ENCODE data around the gene DDX51.

Gene DDX51

DNA sequence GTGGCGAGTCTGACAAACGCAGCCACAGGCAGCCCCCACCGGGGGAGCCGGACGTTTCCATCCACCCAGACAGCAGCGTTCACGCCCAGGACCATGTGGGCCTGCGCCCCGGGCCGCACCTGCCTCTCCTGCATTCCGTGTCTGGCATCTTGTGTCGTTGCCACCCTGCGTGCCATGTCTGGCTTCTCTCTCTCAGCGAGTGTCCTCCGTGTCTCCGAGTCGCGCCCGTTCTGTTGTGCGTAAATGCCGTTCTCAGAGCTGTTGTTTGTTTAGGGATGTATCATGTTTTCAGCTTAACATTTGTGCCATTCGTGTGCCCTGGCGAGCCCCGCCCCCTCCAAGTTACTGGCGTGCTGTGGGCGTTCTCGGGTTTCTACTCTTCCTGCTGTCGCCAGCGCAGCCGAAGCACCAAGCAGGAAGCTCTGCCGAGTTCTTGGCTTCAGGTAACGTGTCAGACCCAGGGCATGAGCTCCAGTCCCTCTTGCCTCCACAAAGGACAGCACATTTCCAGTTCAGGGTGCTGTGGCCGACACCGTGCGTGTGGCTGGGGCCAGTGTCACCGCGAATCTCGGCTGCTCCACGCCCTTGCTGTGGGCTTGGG lies 34.8 kb upstream of the DDX51 start:
- no peak for DNase-seq

DNA sequence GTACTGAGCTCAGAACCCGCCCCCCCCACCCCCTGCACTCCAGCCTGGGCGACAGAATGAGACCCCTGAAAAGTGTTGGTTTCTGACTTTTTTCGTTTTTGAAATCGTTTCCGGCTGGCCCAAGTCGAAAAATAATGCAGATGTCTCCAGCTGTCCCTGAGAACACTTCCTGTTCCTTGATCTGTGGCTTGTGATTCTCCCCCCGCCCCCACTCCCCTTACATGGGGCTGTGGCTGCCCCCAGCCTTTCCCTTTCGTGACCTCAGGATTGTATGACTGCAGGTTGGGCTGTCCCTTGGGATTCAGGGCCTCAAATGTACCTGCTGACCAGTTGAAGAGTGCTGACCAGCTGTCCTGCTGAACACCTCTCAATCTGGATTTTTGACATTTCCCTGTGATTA lies 34.2 kb upstream of the DDX51 start:
- DNase-seq, result no peak

DNA sequence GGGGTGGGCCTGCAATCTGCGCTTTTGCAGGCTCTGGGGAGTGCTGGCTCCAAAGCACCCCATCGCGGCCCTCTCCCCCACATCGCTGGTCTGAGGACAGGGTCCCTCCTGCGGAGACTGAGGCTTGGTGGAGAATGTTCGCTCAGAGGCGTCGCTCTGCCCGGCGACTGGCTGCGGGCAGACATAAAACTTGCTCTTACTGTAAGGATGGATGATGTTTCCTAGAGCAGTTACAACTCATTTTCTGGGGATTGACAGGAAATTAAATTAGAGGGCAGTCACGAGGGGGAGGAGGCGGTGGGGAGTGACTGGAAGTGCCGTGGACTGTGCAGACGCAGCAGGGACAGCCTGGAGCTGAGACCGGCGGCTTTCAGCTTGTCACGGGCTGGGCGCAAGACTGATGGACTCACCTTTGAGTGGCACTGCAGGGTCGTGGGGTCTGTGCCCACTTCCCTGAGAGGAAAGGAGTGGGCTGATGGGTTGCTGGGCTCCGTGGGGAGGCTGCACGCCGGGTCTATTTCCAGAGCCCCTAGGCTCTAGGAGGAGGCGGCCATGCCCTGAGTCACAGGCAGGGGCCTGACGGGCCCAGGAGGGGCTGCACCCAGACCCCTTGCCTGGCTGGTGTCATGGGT lies 32.9 kb upstream of the DDX51 start:
- DNase-seq, result no peak

DNA sequence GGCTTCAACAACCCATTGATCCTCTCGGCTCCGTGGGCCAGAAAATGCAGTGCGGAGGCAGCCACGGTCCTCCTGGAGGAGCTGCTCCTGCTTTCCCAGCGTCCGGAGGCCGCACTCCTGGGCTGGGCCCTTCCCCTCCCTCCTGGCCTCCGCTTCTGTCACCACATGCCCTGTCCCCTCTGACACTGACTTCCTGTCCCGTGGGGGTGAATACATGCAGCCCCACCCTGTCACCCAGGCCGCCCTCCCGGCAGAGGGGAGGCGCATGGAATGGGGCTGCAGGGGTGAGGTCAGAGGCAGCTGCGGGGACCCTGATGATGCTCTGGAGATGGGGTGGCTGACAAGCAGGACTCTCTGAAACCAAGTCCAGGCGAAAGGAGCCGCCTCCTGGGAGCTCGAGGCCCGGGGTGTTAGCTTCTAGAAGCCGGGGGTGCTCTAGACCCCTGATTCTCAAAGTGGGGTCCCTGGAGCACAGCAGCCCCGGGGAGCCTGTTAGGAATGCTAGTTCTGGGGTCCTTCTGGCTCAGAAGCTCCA lies 32.3 kb upstream of the DDX51 start:
- DNase-seq, result no peak

DNA sequence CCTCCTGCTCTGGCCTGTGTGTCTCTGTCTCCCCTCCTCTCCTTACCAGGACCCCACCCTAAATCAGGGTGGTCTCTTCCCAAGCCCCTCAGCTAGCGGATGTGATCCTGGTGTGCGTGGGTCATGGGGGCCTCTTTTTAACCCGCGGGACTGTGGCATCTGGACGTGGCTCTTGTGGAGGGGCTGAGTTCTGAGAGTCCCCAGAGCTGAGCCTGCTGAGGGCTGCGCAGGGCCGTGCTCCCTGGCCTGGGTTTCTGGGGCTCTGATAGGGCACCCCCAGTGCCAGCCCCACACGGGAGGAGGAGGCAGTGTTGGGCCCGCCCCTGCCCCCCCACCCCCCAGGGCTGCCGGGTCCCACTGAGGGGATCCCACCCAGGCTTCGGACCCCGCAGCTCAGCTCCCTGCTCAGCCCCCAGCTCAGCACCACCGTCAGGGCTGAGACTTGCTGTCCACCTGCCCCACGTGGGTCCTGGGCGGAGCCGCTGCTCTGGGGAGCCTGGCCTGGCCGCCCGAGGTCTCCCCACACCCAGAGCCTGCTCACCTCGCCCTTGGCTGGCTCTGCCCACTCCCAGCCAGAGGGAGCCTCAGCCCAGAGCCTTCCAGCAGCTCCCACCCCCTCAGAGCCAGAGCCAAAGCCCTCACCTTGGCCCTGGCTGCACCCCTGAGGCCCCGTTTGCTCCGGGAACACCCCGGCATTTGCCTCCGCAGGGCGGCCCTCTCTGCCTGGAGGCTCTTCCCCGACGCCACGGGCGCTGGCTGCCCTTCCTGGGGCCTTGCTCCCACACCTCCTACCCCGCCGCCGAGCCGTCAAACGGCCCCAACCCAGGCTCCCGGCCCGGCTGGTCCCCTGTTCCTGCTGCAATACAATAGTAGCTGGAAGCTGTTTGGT lies 31.6 kb upstream of the DDX51 start:
- no peak for DNase-seq

DNA sequence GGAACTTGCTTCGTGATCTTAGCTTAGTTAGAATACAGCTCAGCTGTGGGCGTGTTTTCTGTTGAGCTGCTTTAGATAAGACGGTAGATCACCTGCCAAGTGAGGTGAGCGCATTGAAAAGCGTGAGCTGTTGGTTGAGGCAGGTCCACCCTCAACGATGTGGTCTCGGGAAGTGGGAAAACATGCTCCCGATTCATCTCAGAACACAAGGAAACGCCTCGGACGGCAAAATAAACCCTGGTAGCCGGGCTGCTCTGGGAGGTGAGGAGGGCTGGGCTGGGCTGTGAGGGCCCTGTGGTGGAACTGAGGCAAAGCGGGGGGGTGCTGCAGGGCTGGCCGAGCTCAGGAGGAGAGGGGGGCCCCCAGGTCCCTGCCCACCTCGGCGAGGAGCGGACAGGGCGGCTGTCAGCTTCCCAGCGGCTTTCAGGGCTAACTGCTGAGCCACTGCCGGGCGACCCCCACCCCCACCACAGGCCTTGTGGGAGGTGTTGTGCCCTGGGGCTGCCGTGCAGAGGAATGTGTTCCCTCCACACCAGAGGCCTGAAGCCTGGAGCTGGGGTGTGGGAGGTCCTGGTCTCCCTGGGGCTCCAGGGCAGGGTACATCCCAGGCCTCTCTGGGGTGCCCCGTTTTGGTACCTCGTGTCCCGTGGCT lies 30.8 kb upstream of the DDX51 start:
- no peak for DNase-seq

DNA sequence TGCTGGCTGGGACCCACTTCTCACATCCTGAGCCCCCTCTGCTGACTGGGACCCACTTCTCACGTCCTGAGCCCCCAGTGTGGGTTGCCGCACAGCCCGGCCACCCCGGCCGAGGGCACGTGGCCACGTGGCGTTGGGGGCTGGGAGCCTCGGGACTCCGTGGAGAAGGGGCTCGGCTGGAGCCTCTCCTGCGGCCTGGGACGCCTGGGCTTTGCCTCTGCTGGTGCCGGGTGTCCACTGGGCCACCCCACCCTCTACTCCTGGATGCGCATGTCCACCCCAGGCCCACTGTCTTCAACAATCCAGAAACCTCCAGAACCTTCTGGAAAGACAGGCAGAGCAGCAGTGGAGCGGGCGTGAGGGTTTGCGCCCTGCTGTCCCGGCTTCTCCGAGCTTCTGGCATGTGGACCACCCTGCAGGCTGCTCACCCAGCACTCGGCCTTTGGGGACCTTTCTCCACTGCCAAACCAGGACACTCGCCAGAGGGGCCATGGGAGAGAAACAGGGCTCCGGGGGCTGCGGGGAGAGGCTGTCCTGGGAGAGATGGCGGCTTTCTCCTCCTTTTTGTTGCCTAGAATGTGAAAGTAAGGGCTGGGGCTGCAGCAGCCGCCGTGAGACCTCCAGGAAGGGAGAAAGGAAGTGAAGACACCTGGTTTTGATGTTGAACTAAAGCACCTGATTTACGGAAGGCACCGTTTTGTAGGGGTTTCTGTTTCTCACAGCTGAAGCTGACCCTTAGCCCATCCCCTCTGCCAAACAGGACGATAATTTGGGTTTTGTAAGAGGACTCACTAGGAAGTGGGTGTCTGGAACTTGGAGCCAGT lies 30.1 kb upstream of the DDX51 start:
- no peak for DNase-seq

DNA sequence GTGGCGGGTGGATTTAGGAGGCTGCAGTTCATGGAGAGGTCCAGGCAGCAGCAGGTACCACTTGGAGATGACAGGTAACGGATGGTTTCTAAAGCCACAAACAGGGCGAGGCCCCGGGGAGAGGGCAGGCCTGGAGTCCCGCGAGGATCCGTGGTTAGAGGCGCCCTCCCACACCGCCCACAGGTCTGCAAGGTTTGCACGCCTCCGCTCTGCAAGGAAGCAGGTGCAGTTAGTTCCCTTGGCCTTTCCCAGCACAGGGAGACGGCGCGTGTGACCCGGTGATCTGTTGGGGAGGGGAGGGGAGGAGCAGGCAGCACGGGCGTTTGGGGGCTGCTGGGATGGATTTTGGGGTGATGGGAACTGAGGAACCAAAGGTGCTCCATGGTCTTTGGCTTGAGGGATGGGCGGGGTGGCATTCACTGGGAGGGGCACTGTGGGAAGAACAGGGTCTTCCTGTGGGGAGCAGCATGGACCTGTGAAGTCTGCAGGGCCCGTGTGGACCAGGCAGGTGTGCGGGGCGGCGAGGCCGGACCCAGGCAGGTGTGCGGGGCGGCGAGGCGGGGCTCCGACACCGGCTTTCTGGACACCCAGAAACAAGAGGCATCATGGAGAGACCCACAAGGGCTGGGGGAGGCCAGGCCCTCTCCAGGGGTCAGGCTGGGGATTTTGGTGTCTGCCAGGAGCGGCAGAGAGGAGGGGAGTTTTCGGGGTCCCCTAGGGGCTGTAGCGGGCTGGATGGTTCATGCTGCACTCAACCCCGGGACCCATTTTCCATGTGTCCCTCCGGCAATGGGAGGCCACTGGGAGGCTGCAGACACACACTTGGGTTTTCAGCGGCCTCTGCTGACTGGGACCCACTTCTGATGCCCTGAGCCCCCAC lies 29.3 kb upstream of the DDX51 start:
- DNase-seq, result no peak

DNA sequence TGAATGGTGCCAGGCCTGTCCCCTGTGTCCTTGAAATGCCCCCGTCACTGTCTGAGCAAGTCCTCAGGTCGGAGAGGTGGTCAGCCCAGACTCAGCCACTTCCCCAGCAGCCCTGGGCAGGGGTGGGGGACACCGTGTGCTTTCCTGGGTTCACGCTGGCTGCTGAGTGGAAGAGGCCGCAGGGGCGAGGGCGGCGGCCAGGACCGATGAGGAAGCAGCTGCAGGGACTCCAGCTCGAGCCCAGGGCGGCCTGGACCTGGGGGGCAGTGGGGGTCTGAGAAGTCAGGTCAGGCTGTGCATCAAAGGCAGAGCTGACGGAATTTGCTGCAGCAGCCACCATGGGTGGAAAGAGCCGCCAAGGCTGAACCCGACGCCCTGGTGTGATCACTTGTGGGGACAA lies 28.5 kb upstream of the DDX51 start:
- DNase-seq, result no peak

DNA sequence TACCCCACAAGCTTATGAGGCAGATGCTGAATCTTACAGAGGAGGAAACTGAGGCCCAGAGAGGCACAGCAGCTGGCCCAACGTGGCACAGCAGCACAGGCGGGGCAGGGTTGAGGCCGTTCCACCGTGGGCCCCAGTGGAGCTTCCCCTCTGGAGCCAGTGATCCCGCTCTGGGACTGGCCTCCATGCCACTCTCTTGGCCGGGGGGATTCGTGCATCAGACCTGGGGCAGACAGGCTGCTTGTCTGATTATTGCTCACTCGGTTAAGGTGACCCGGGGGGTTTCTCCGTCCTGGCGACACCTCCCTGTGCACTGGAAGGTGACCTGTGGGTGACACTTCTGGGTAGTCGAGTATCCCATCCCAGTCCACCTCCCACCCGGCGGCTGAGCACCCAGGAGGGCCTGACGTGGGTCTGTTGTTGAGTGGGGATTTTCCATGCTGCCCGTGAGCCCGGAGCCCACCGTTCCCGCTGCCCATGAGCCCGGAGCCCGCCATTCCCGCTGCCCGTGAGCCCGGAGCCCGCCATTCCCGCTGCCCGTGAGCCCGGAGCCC lies 27.9 kb upstream of the DDX51 start:
- DNase-seq, result no peak

DNA sequence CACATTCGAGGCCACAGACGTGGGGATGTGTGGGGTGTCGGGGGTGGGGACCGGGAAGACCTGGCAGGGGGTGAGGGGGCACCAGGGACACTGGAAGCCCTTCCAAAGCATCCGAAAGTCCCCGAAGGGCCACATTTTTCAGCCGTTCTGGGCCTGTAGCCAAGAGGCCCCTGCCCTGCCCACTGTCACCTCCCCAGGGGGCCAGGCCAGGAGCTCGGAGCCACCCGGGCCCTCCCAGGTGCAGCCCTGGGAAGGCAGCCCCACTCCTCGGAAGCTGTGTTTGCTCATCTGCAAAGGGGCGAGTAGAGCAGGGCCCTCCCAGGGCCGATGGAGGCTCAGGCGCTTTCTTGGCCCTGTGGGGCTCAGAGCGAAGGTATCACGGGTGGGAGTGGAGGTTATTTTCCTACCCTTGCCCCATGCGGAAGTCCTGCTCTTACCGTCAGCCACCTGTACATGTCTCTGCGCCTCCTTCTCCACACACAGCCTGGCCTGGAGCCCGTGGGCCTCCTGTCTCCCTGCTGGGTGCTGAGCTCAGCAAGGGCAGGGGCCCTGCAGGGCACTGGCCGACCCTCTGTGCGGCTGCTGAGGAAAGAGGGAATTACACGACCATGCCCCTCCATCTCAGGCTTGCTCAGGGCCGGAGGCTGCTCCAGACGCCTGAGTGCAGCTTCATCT lies 27.3 kb upstream of the DDX51 start:
- no peak for DNase-seq

DNA sequence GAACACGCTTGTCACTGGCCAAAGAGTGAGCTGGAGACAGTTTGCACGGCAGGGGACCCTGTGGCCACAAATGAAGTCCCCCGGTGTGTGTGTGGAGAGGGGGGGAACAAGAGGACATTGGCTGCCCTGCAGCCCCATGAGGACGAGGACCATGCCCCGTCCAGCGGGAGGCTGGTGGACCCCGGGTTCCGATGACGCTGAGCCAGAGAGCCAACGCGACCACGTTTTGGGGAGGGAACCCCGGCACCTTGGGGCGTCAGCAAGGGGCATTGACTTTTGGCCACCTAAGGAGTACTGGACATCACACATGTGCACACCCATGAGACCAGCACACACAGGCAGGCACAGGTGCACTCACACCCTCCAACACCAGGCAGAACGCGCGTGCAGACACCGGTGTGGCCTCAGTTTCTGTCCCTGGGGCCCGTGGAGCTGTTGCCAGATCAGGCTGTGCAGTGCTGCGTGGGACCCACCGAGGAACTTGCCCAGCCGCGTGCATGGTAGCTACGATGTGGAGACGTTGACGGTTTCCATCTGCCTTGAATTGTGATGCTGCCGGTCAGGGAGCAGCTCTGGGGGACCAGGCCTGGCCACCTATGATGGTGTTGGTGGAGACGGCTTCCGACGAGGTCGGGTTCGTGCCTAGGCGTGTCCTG lies 26.6 kb upstream of the DDX51 start:
- no peak for DNase-seq

DNA sequence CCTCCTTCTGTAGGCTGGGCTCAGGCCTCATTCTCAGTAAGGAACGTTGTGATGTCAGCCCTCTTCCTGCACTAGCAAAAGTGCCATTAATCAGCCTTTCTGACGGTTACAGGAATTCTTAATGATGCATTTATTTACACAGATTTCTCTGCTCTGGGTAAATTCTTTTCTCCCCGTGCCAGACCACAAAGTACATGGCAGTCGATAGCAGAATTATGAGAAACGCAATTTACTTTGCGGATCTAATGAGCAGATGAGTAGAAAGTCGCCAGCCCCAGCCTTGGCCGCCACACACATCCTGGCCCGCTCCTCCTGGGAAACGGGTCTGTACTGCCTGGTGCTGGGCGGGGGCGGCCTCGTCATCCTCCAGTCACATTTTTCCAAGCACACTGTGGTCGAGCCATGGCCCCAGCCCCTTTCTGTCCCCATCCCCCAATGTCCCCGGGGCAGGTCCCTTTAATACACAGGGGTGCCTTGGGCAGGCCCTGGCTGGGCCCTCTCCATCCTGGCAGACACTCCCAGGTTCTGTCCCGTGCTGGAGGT lies 26.0 kb upstream of the DDX51 start:
- DNase-seq, result no peak

DNA sequence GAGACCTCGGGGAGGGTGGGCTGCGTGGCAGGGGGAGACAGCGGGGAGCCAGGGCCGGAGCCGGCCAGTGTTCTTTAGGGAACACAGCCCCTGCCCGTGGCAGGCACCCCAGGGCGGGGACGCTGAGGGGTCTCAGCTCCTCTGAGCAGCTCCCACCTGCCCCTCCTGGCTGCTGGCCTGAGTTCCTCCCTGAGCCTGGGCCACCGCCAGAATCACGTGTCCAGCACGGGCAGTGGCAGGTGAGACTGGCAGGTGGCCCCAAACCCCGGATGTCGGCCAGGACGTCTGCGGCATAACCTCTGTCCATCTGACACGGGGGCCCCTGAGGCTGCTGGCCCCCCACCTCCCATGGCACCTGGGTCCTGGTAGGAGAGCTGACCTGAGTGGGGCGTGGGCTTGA lies 25.3 kb upstream of the DDX51 start:
- no peak for DNase-seq

DNA sequence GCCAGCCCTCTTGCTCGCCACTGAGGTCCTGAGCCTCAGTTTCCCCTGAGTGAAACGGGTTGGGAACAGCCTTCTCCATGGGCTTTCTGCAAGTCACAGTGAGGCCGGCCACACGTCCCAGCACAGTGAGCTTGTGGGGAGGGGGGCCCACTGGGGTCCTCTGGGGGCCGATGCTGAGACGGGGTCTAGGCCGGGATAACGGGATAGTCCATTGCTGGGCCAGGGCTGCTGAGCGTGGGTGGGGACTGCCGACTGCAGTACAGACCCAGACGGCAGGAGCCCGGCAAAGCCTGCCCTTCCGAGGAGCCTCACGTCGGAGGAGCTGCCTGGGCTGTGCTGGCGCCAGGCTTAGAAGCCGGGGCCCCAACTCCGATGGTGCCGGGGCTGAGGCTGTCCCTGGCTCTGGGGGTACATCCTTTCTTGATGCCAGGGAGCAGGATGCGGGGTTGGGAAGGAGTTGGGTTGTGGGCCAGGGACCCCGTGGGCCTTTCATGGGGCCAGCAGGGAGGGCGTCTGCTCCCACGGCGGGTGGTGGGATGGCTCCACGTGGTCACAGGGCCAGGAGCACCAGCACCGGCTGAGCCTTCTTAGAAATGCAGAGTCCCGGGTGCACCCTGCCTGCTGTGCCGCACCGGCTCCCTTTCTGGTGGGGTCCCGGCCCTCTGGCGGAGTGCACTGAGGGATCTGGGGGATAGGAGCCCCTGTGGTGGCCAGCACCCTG lies 24.4 kb upstream of the DDX51 start:
- DNase-seq, result no peak

DNA sequence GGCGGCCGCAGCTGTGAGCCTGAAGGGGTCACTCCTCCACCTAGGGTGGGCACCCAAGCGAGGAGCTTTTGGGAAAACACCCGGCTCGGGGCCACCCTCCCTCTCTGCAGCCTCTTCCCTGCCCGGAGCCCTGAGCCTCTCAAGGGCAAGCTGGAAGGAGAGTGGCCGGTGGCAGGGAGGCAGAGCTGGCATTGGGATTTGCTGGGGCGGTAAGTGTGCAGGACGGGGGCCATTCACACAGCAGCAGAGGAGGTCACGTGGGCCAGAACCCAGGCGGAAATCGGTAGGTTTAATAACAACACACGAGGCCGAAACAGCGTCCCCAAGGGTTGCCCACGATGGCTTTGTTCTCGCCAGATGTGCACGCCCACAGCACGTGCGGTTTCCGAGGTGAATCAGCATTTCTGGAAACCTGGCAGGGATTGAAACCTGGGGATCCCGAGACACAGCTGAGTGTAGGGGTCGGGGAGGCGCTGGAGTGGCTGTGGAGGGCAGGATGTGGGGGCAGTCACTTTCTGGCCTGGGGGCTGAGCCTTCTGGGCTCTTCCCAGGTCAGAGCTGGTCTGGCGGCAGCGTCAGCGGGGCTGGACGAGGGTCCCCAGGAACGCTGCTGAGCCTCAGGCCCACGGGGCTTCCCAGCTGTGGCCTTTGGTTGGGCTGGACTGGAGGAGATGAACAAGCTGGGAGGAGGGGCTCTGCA lies 23.6 kb upstream of the DDX51 start:
- DNase-seq, result no peak

DNA sequence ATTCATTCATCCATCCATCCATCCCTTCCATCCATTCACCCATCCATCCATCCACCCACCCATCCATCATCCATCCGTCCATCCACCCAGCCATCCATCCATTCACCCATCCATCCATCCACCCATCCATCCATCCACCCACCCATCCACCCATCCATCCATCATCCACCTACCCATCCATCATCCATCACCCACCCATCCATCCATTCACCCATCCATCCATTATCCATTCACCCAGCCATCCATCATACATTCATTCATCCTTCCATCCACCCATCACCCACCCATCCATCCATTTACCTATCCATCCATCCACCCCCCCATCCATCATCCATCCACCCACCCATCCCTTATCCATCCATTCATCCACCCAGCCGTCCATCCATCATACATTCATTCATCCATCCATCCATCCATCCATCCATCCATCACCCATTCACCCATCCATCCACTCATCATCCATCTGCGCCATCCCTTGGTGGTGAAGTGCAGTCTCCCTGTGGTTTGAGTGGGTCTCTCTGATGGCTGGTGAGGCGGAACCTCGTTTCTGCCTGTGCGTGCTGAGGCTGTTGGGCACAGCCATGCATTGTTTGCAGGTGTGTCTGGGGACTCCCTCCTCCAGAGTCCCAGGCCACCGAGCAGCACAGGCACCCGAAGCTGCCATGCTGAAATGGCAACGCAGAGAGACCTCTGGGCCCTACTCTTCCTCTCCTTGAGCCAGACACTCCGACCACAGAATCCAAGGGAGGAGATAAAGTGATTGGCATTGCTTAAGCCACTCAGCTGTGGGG lies 22.9 kb upstream of the DDX51 start:
- no peak for DNase-seq

Data from CD4-positive, alpha-beta T cell treated with Interleukin-15 for 1 hour (primary cell).